ENCODE results near the gene CYP11A1. TPM values are rescaled to one million over a fixed set of nuclear protein-coding genes. Genes with fewer than 3 reads are reported as not detected.

Gene CYP11A1
- total RNA-seq, 1 donor from 2014 or later, result 1.1 TPM

DNA sequence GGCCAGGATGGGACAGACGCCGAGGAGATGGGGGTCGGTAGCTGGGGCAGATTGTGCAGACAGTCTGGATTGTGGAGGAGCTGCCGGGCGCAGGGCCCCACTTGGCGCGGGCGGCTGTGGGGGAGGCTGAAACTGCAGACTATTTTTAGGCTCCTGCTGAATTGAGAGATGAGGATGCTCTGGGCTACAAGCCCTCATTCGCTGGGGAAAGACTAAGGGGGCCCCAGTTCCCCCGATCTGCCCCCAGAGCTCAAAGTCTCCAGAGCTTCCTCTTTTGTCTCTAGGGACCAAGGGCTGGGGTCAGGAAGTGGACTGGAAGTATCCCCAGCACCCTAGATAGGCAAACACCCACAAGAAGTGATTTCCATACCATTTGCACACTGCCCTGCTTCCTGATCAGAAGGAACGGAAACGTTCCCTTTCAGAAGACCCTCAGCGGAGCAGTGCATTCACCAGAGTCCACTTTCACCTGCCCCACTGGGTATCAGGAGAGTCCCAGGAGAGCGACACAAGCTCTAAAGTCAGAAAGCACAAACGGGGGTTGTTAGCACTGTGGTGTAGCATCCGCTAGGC lies 36.6 kb upstream of the CYP11A1 start:
- Histone ChIP-seq H3K27ac (no peak overlapping the region), H3K4me1 (peaks cover 14% of the 10 kb centered on the region), H3K36me3 (no peaks in the 10 kb centered on the region), H3K27me3 (no peaks in the 10 kb centered on the region), H3K4me3 (no peak overlapping the region), H3K9me3 (no peaks in the 10 kb centered on the region)
- ATAC-seq (no peak), DNase-seq (no peak)
- TF ChIP-seq, protein P1, sequence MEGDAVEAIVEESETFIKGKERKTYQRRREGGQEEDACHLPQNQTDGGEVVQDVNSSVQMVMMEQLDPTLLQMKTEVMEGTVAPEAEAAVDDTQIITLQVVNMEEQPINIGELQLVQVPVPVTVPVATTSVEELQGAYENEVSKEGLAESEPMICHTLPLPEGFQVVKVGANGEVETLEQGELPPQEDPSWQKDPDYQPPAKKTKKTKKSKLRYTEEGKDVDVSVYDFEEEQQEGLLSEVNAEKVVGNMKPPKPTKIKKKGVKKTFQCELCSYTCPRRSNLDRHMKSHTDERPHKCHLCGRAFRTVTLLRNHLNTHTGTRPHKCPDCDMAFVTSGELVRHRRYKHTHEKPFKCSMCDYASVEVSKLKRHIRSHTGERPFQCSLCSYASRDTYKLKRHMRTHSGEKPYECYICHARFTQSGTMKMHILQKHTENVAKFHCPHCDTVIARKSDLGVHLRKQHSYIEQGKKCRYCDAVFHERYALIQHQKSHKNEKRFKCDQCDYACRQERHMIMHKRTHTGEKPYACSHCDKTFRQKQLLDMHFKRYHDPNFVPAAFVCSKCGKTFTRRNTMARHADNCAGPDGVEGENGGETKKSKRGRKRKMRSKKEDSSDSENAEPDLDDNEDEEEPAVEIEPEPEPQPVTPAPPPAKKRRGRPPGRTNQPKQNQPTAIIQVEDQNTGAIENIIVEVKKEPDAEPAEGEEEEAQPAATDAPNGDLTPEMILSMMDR (IDR thresholded peaks at IDR 0.05), result no peak
- intact Hi-C loops (cut with DNase I), result no loop called here

DNA sequence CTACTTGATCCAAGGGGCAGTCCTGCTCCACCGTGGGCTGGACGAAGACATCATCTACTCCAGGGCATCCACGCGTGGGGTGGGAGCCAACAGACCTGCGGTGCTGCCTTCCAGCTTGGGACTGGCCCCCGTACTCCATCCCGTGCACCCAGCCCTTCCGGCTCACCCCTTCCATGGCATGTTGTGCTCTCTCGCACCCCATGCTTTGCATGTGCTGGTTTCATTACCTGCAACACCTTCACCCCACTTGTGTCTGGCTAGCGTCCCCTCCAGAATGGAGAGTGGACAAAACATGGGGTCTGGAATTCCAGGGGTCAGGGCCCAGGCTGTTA lies 36.1 kb upstream of the CYP11A1 start:
- no peaks in the 10 kb centered on the region for H3K27me3 ChIP-seq
- H3K36me3 ChIP-seq, result no peaks in the 10 kb centered on the region
- DNase-seq (no peak), ATAC-seq (no peak)
- no peaks in the 10 kb centered on the region for H3K9me3 ChIP-seq
- TF ChIP-seq, protein P1 (IDR thresholded peaks at IDR 0.05), result no peak
- no peak overlapping the region for H3K4me3 ChIP-seq
- H3K4me1 ChIP-seq, result peaks cover 14% of the 10 kb centered on the region
- intact Hi-C loops (cut with DNase I), result no loop called here
- peak overlapping the region; percentile 26 for H3K27ac ChIP-seq

DNA sequence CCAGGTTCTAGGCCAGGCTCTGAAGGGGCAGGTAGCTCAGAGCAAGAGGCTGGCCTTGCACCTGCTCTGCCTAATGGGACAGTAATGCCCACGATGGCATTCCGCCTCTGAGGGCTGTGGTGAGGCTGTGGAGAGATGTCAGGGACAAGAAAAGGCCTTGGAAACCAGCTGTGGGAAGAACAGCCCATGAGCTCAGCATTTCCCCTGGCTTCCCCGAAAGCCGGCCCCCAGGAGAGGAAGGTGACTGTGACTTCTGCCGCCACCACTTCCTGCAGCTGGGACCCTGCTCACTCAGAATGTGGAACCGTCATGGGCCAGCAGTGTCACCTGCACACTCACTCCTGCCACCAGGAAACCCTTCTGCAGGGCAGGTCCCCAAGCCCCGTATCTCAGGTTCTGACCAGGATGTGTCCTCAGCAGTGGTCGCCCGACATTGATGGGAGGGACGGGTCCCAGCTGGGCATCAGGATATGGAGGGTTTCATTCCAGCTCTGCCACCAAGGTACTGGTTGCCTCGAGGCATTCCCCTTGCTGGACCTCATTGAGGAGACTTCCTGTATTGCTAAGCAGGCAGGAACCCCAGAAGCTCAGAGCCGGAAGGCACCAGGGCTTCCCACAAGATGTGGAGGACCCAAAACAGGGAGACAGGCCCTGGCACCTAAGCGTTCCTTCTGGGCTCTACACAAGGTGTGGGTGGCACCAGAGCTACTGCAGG lies 35.6 kb upstream of the CYP11A1 start:
- TF ChIP-seq, protein P1 (IDR thresholded peaks at IDR 0.05), result no peak
- H3K4me3 ChIP-seq, result no peak overlapping the region
- H3K9me3 ChIP-seq, result no peaks in the 10 kb centered on the region
- peak overlapping the region; percentile 26 for H3K27ac ChIP-seq
- H3K4me1 ChIP-seq, result peaks cover 14% of the 10 kb centered on the region
- H3K36me3 ChIP-seq, result no peaks in the 10 kb centered on the region
- intact Hi-C loops (cut with DNase I), result no loop called here
- H3K27me3 ChIP-seq, result no peaks in the 10 kb centered on the region
- DNase-seq (no peak), ATAC-seq (peak; percentile 38)

DNA sequence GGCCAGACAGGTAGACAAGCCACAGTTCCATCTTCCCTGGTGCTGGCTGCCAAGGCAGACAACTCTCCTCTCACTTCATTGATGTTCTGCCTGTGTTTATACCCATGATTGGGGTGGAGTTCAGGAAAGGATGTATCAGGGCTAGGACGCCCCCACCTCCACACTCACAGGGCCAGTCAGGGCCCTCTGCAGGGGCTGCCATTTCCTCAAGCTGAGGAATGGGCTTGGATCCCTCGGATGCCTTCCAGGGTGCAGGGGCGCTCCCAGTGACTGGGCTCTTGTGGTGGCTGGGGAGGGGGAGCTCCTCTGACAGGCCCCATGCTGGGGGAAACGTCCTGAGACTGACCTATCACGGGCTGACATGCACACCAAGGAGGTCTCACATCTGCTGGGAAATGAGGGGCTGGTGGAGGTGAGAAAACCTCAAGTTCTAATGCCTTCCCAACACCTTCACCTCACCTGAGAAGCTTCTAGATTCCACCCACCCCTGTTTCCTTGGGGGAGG lies 34.9 kb upstream of the CYP11A1 start:
- H3K9me3 ChIP-seq, result no peaks in the 10 kb centered on the region
- DNase-seq, result no peak
- H3K4me1 ChIP-seq, result peaks cover 14% of the 10 kb centered on the region
- no peaks in the 10 kb centered on the region for H3K36me3 ChIP-seq
- no peak overlapping the region for H3K4me3 ChIP-seq
- H3K27me3 ChIP-seq, result no peaks in the 10 kb centered on the region
- no peak overlapping the region for H3K27ac ChIP-seq
- TF ChIP-seq, protein P1 (IDR thresholded peaks at IDR 0.05), result no peak
- no peak for ATAC-seq
- intact Hi-C loops (cut with DNase I), result no loop called here

DNA sequence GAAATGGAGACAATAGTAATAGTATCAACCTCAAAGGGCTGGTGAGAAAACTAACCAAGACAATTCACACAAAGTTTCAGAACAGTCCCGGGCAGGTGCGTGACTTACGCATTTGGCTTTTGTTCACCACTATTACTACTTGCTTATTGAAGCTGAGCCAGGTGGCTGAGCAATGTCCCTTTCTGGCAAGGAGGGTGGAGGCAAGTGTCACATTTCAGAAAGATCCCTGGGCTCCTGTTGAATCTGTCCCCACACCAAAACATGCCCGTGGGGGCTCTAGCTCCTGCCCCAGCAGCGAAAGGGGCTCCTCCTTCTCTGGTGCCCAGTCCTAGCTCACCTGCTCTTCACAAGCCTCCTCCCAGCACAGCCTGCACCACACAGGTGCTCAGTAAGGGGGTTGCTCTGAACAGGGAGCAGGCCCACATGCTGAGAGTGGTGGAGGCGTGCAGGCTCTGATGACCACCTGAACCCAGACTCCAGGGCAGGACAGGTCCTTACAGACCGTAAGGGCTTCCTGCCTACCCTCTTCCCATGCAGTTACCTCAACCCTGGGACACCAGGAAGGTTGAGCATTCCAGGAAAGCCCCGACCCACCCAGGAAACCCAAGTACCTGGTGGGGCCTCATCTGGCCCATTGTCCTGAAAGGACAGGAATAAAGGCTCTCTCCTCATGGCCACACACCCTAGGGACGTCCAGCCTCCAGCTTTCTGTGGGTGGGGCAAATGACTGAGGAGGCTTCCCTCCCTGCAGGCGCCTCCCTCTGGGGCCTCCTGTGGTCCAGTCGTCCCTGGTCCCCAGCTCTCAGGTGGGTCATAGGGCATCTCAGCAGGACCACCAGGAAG lies 33.7 kb upstream of the CYP11A1 start:
- ATAC-seq (no peak), DNase-seq (no peak)
- H3K4me1 ChIP-seq, result peaks cover 14% of the 10 kb centered on the region
- H3K27me3 ChIP-seq, result no peaks in the 10 kb centered on the region
- no peak overlapping the region for H3K27ac ChIP-seq
- TF ChIP-seq, protein P1 (IDR thresholded peaks at IDR 0.05), result no peak
- no peaks in the 10 kb centered on the region for H3K36me3 ChIP-seq
- H3K9me3 ChIP-seq, result no peaks in the 10 kb centered on the region
- no peak overlapping the region for H3K4me3 ChIP-seq
- intact Hi-C loops (cut with DNase I), result no loop called here

Data from upper lobe of right lung (tissue), 1 donor.